ENCODE data around the gene KDM8.

- no peak for TF ChIP-seq EZH2phosphoT487 (IDR thresholded peaks at IDR 0.05; ENCODE audit: low read length)
- TF ChIP-seq, protein P1, sequence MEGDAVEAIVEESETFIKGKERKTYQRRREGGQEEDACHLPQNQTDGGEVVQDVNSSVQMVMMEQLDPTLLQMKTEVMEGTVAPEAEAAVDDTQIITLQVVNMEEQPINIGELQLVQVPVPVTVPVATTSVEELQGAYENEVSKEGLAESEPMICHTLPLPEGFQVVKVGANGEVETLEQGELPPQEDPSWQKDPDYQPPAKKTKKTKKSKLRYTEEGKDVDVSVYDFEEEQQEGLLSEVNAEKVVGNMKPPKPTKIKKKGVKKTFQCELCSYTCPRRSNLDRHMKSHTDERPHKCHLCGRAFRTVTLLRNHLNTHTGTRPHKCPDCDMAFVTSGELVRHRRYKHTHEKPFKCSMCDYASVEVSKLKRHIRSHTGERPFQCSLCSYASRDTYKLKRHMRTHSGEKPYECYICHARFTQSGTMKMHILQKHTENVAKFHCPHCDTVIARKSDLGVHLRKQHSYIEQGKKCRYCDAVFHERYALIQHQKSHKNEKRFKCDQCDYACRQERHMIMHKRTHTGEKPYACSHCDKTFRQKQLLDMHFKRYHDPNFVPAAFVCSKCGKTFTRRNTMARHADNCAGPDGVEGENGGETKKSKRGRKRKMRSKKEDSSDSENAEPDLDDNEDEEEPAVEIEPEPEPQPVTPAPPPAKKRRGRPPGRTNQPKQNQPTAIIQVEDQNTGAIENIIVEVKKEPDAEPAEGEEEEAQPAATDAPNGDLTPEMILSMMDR (IDR thresholded peaks at IDR 0.05; ENCODE audit: low read length), result no peak
- TF ChIP-seq EZH2 (optimal IDR thresholded peaks at IDR 0.05; ENCODE audit: low read depth, low read length), result no peak
Measured at GRCh38 chr16:27238016-27238587, 34.8 kb downstream of the KDM8 start.
